ENCODE results near the gene PI4K2B.
"Not testable (repeated sequence)": the region's sequence is repeated elsewhere in the genome, so short reads cannot be mapped to it uniquely, and the experiment has no call there.

PI4K2B gene

DNA sequence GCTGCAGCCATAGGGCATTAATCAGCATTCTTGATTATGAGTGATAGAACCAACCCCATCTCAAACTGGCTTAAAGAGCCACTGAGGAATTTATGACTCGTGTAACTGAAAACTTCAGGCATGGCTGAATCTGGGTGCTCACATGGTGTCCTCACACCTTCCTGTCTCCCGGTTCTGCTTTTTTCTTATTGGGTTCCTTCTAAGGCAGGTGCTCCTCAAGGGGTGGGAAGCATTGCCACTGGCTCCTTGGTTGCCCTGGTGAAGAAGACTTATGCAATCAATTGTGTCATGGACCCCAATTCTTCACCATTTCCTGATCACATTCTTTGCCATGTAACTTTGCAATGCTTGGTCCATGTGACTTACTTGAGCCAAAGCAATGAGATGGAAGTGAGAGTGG is 74.5 kb downstream of the PI4K2B start:
- DNase-seq: no peak

DNA sequence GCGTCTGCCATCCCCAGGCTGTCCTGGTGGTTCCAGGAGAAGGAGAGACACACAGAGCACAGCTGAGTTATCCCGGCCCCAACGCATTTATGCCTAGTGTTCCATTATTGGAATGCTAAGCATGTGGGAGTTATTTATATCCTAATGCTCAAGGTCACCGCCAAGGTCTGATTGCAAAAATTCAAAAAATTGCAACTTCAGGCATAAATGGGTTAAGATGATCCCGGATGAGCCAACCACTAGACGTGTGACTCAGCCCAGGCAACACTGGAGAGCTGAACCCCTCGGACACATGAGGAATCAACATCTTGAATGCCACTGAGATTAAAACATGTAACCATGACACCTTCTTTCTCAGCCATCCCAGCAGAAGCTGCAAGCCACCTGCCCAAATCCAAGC is 74.9 kb downstream of the PI4K2B start:
- DNase-seq: no peak

DNA sequence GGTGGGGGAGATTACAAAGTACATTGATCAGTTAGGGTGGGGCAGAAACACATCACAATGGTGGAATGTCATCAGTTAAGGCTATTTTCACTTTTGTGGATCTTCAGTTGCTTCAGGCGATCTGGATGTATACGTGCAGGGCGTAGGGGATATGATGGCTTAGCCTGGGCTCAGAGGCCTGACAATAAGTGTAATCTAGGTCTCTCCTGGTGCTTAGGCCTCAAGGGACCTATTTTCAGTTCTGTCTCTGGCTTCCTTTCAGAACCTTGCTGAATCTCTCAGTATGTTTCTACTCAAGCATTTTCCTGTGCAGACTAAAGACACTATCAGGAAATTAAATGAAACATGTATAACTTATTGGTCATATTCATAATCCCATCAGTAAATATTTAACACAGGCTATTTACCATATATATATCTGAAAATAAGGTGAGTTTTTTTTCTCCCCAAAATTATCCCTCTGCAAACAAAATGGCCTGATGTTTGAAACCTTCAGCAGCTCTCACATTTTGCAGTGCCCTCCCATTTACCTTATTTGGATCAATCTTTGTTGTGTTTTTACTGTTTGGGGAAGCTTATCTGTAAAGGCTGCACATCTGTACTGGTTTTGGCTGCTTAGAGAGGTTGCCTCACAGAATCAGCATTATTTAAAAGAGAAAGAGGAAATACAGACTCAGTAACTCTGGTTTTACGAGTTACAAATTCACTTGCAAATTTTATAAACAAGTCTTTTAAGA is 76.4 kb downstream of the PI4K2B start:
- no peak for DNase-seq

DNA sequence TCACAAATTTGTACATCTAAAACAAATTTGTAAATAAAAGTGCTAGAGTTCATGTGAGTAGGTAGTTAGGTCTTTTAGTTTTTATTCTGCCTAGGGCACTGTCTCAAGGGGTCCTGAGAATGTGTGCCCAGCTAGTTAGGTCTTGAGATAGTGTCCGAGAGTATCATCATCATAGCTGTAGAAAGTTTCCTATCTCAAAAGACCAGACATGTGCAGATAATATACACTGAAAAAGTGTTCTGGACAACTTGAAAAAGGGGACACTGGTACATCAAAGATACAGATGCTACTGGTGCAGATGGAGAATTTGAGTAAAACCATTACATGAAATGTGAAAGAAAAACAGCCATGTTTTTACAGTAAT is 77.0 kb downstream of the PI4K2B start:
- DNase-seq: no peak

DNA sequence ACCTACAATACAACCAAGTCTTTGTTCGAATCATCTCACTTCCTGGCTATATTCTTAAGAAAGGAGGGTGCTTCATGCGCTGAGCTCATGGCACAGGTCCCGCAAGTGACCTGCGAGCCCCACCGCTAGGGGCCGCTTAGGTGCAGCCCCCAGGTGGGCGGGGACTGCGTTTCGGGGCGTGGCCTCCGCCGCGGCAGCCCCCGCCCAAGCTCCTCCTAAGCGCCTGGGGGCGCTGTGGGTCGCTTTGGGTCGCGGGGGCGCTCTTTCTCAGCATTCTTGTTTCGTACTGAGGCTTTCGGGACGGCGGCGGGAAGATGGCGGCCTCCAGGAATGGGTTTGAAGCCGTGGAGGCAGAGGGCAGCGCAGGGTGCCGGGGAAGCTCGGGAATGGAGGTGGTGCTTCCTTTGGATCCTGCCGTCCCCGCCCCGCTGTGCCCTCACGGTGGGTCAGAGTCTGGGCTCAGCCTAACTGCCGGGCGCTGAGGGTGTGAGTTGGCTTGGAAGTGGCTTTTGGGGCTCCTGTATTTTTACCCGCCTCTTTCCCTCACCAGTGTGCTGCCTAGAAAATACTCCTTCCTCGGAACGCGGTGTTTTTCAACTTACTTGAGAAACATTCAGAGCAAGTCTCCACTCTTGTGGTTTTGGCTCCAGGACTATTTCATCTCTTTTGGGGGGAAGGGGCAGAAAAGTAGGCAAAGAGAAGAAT is 78.8 kb downstream of the PI4K2B start, which contains the start of gene ZCCHC4:
ZCCHC4 (plus strand) TSS at position 279 of the 705 bp plus-strand sequence; CDS start at position 315, 36 bp downstream.
- peak; percentile 81 to 89 for DNase-seq

DNA sequence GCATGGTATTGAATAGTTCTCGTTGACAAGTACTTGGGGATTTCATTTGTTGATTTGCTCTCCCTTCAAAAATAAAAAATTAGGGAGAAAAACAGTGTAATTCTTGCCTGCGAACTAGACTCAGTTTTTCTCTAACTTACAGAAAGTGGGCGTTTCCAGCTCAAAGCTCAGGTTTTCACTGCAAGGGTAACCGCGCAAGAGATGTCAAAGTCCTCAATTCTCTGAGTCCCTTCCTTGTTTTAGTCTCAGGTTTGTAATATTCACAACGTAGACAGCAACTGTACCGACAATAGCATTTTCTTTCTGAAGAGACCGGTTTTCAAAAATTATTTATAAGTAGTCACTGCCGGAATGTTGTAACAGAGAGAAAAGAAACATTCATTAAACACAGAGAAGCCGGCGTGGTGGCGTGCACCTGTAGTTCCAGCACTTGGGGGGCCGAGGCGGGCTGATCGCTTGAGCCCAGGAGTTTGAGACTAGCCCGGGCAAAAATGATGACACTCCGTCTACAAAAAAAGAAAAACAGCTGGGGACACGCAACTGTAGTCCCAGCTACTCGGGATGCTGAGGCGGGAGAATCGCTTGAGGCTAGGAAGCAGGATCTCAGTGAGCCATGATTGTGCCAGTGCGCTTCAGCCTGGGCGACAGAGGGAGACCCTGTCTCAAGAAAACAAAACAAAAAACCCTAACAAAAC is 79.5 kb downstream of the PI4K2B start:
- no peak for DNase-seq

DNA sequence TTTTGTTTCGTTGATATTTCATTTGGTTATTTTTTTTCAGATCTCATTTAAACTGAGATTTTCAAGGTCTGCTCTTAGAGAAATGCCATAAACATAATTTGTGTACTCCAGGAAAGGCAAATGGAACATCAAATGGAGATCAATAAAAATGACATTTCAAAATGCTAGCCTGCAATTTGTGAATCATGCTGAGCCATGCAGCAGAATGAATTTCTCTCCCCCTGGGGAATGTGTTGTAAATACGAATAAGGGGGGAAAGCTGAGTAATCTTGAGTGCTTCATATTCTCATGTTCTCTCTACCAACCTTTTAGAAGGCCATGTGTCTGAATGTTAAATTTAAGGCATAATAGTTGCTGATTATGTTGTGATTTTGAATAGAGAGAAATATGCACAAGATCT is 86.5 kb downstream of the PI4K2B start:
- no peak for DNase-seq

DNA sequence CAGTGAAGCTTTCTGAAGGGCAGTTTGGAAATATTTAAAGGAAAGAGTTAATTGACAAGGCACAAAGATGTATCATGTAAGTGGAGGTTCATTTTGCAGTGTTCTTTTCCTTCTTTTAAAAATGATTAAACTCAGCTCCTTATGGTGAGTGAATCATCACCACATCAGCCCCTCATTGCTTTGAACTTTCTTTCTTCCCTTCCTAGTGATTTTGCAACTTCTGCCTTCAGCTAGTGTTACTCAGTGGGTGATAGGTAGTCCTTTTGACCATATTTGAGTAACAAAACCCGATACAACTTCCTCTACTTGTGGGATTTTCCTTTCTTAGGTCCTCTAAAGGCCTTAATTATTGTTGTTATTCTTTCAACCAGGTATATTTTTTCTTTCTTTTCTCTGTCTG is 86.9 kb downstream of the PI4K2B start:
- no peak for DNase-seq

DNA sequence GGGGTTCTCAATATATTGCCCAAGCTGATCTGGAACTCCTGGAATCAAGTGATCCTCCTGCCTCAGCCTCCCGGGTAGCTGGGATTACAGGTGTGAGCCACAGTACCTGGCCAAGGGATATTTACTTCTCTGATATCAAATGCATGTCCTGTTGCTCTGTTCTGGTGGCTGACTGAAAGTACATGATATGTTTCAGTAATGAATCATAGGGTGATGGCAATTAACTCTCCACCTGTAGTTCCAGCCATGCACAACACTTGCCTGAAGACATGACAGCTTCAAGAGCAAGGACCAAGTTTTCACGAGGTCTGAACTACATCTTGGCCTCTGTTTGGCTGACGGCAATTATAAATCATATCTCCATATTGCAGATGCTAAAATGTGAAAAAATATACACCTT is 87.9 kb downstream of the PI4K2B start:
- DNase-seq: no peak

DNA sequence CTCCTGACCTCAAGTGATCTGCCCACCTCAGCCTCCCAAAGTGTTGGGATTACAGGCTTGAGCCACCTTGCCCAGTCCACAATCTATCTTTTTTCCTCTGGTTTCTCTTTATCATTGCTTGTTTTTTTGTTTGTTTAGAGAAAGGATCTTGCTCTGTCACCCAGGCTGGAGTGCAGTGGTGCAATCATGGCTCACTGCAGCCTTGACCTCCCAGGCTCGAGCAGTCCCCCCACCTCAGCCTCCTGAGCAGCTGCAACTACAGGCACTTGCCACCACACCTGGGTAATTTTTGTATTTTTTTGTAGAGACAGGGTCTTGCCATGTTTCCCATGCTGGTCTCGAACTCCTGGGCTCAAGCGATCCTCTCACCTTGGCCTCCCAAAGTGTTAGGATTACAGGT is 94.6 kb downstream of the PI4K2B start:
- DNase-seq: not testable (repeated sequence)

Data from hippocampal formation (tissue), 2 donors.